SK-N-MC (cell line): Measurements from ENCODE around the gene CSMD2.
"Not testable (repeated sequence)": the region's sequence is repeated elsewhere in the genome, so short reads cannot be mapped to it uniquely, and the experiment has no call there.

ENCODE experiments used
- DNase-seq: peaks from one replicate; pipeline ENCODE4 v3.0.0-alpha.2; 2011; ENCODE audit warnings: low read depth, low spot score
- H3K27ac ChIP-seq: fragments of 200-600 bp; sonication (generic); 2 replicates; pipeline ENCODE4 v1.5.1; 2016; ENCODE audit warnings: mixed run types
- H3K36me3 ChIP-seq: fragments of 200-600 bp; sonication (generic); 2 replicates; pipeline ENCODE4 v1.6.1; 2017; ENCODE audit warnings: antibody characterized with exemption, low read length, mixed read lengths; ENCODE audit not compliant: insufficient read depth
- H3K4me3 ChIP-seq: fragments of 200-600 bp; sonication (generic); 2 replicates; pipeline ENCODE4 v1.5.1; 2016
- H3K9ac ChIP-seq: fragments of 200-600 bp; sonication (generic); 2 replicates; pipeline ENCODE4 v1.8.0; 2017; ENCODE audit warnings: mixed run types, mixed read lengths; ENCODE audit not compliant: insufficient read length
- H3K9me3 ChIP-seq: fragments of 200-600 bp; sonication (generic); 2 replicates; pipeline ENCODE4 v1.6.1; 2017; ENCODE audit warnings: low read depth, mild to moderate bottlenecking, antibody characterized with exemption, low read length, moderate library complexity, mixed read lengths
- EZH2 ChIP-seq: fragments of 200-600 bp; sonication (generic); IDR thresholded peaks from one replicate; pipeline ENCODE4 v1.6.1; 2017; ENCODE audit warnings: antibody characterized with exemption
- FOXP2 ChIP-seq: optimal IDR thresholded peaks from 2 replicates; pipeline ENCODE3; 2011; ENCODE audit warnings: mild to moderate bottlenecking, moderate library complexity; ENCODE audit not compliant: insufficient read depth; ENCODE audit errors: extremely low read length, control extremely low read depth
- POLR2AphosphoS5 ChIP-seq: IDR thresholded peaks from 2 replicates; pipeline ENCODE4 v1.6.1; 2012; ENCODE audit warnings: mild to moderate bottlenecking, low read depth, low read length, borderline replicate concordance

The CSMD2 gene

DNA sequence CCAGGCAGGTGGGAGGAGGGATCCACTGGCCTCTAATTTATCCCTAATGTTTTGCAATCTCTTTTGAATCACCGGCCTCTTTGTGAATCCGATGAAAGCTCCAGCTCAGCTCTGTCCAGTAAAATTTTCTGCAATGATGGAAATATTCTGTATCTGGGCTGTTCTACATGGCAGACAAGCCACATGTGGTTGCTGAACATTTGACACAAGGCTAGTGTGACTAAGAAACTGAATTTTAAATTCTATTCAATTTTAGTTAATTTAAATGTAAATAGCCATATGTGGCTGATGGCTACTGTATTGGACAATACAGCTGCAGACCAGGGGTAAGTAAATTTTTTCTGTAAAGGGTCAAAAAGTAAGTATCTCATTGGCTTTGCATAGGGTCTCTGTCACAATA lies 135.1 kb downstream of the CSMD2 start:
- TF ChIP-seq POLR2AphosphoS5 (no peak), EZH2 (no peak), FOXP2 (no peak)
- H3K9me3 ChIP-seq: no peaks in the 10 kb centered on the region
- no peaks in the 10 kb centered on the region for H3K36me3 ChIP-seq
- no peak overlapping the region for H3K4me3 ChIP-seq
- DNase-seq: no peak
- H3K9ac ChIP-seq: no peak overlapping the region
- H3K27ac ChIP-seq: no peak overlapping the region

DNA sequence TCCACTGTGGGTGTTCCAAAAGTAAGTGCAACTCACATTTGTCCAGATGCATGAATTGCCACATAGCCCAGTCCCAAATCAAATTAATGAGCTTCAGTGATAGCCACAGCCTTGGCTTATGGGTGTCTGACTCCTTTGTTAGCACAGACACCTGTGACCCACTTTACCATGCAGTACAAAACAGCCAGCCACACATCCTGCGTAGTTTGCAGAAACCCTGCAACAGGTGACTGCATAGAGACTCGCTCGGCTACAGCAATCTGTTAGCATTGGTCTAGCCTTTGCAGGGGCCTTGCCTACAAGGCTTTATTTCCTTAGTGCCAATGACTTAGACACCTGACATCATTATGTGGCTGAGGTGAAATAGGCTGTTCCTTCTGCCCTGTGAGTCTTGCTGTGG lies 135.5 kb downstream of the CSMD2 start:
- H3K4me3 ChIP-seq: no peak overlapping the region
- no peak for DNase-seq
- no peaks in the 10 kb centered on the region for H3K36me3 ChIP-seq
- H3K9ac ChIP-seq: no peak overlapping the region
- no peaks in the 10 kb centered on the region for H3K9me3 ChIP-seq
- H3K27ac ChIP-seq: no peak overlapping the region
- no peak for TF ChIP-seq EZH2
- TF ChIP-seq FOXP2: no peak
- no peak for TF ChIP-seq POLR2AphosphoS5

DNA sequence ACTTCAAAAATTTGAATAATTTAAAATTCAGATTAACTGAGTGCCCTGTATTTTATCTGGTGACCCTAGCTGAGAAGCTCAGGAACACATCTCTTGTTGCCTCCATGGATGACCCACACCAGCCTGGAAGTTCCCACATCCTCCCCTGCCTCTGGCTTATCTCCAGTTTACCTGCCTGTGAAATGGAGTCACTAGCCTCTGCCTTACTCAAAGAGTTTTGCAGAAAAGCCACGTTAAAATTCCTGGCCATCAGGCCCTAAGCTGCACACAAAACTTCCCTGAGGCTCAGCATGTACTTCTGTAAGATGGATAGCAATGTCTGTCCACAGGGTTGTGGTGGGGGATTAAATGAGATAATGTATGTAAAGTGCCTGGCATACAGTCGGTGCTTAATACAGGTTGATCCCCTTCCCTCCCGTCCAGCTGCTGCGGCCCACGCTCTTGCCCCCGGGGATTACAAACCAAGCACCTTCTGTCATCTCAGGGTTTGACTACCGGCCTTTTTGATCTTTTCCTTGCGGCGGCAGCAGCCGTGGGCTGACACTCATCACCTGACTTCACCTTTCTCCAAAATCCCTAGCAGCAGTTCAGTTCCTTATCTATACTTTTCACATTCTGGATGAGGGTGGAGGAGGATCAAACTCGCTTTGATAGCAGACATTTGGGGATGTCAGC lies 136.5 kb downstream of the CSMD2 start:
- Histone ChIP-seq H3K27ac (no peak overlapping the region), H3K9ac (no peak overlapping the region), H3K4me3 (no peak overlapping the region), H3K36me3 (no peaks in the 10 kb centered on the region), H3K9me3 (no peaks in the 10 kb centered on the region)
- no peak for TF ChIP-seq FOXP2
- TF ChIP-seq EZH2: no peak
- TF ChIP-seq POLR2AphosphoS5: no peak
- DNase-seq: no peak

- H3K4me3 ChIP-seq: no peak overlapping the region
- TF ChIP-seq FOXP2 (no peak), EZH2 (no peak), POLR2AphosphoS5 (no peak)
- no peak overlapping the region for H3K27ac ChIP-seq
- no peaks in the 10 kb centered on the region for H3K36me3 ChIP-seq
- H3K9me3 ChIP-seq: no peaks in the 10 kb centered on the region
- no peak for DNase-seq
- no peak overlapping the region for H3K9ac ChIP-seq
Measured at GRCh38 chr1:34025675-34026074, 139.4 kb downstream of the CSMD2 start.

DNA sequence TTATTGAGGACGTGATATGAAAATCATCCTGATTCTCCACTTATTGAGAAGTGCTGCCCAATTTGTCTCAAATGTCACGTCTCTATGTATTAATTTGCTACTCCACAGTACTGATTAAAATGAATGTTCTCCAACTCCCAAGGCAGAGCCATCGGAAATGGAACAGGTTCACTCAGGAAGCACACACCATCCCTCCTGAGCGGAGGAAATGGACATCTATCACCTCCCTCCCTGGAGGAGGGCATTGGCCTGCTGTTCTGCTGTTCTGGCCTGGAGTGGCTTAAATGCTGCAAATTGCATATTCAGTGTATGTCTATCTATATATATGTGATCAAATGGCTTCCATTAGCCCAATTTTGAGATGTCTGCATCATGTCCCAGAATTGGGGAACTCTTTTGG lies 140.5 kb downstream of the CSMD2 start:
- Histone ChIP-seq H3K4me3 (no peak overlapping the region), H3K36me3 (no peaks in the 10 kb centered on the region), H3K27ac (no peak overlapping the region), H3K9me3 (no peaks in the 10 kb centered on the region), H3K9ac (no peak overlapping the region)
- no peak for TF ChIP-seq FOXP2
- TF ChIP-seq EZH2: no peak
- no peak for TF ChIP-seq POLR2AphosphoS5
- DNase-seq: no peak

GRCh38 chr1:34019741-34020552 lies 145.1 kb downstream of the CSMD2 start:
- Histone ChIP-seq H3K9me3 (no peaks in the 10 kb centered on the region), H3K27ac (no peak overlapping the region), H3K4me3 (no peak overlapping the region), H3K36me3 (no peaks in the 10 kb centered on the region), H3K9ac (no peak overlapping the region)
- no peak for TF ChIP-seq EZH2
- no peak for TF ChIP-seq POLR2AphosphoS5
- TF ChIP-seq FOXP2: no peak
- DNase-seq: no peak

DNA sequence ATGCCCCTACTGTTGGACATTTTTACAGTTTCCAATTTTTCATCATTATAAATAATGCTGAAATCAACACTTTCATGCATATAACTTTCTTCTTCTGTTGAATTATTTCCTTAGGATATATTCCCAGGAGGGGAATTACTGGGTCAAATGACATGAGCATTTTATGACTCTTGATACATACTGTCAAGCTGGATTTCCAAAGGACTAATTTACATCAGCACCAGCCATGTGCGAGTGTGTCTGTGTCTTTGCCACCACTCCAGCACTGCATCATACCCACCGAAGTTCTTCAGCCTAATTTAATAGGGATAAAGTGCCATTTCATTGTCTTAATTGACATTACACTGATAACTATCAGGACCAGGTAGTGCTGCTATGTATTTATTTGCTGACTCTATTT lies 146.7 kb downstream of the CSMD2 start:
- no peak for TF ChIP-seq FOXP2
- H3K36me3 ChIP-seq: no peaks in the 10 kb centered on the region
- no peak overlapping the region for H3K4me3 ChIP-seq
- no peak overlapping the region for H3K9ac ChIP-seq
- no peak for DNase-seq
- H3K9me3 ChIP-seq: no peaks in the 10 kb centered on the region
- H3K27ac ChIP-seq: no peak overlapping the region

DNA sequence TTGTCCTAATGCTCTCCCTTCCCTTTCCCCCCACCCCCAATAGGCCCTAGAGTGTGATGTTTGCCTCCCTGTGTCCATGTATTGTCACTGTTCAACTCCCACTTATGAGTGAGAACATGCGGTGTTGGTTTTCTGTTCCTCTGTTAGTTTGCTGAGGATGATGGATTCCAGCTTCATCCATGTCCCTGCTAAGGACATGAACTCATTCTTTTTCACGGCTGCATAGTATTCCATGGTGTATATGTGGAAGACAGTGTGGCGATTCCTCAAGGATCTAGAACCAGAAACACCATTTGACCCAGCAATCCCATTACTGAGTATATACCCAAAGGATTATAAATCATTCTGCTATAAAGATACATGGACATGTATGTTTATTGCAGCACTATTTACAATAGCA lies 148.7 kb downstream of the CSMD2 start:
- H3K9me3 ChIP-seq, DNase-seq, H3K9ac ChIP-seq, H3K36me3 ChIP-seq, H3K27ac ChIP-seq, H3K4me3 ChIP-seq: not testable (repeated sequence)
